Skeletal muscle satellite cell (primary cell): ENCODE results near the gene NT5C1A.

Source experiments
- H3K27me3 ChIP-seq: 2 replicates; pipeline ENCODE4 v1.7.0; 2013; ENCODE audit warnings: low read length; ENCODE audit not compliant: control insufficient read depth, insufficient read depth
- H3K36me3 ChIP-seq: 2 replicates; pipeline ENCODE4 v1.7.0; 2013; ENCODE audit warnings: mild to moderate bottlenecking, control low read depth, low read length; ENCODE audit not compliant: insufficient read depth
- H3K4me1 ChIP-seq: 2 replicates; pipeline ENCODE4 v1.7.0; 2013; ENCODE audit warnings: low read length; ENCODE audit not compliant: control insufficient read depth, insufficient read depth
- H3K4me2 ChIP-seq: 2 replicates; pipeline ENCODE4 v1.7.0; 2013; ENCODE audit warnings: mild to moderate bottlenecking, low read length
- H3K4me3 ChIP-seq: 2 replicates; pipeline ENCODE4 v1.7.0; 2013; ENCODE audit warnings: low read length
- H3K9ac ChIP-seq: 2 replicates; pipeline ENCODE4 v1.7.0; 2013; ENCODE audit warnings: mild to moderate bottlenecking, low read depth, low read length, moderate library complexity
- H3K9me3 ChIP-seq: replicated peaks from 2 replicates; pipeline ENCODE4 v1.7.0; 2013; ENCODE audit warnings: mild to moderate bottlenecking, control low read depth, low read length

The NT5C1A gene

DNA sequence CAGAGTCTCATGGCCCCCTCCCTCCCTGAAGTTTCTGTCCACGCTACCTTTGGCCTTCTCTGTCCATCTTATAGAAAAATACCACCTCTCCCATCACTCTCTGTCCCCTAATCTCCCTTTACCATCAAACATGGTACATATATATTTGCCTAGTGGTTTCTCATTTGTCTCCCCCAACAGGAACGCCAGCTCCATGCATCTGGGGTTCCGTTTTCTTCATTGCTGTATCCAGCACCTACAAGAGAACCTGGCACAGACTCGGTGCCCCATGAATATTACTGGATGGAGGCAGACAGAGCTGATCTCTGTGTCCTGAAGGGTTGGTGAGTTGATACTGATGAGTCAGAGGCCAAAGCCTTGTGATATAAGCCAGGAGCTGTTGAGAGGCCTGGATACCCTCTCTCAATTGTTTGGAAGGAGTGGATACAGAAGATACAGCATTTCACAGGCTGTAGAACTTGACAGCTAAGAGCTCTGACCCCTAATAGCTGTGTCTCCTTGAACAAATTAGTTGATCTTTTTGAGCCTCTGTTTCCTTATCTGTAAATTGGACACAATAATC lies 54.3 kb downstream of the NT5C1A start:
- Histone ChIP-seq H3K4me1 (no peaks in the 10 kb centered on the region), H3K9me3 (no peaks in the 10 kb centered on the region), H3K4me2 (no peak overlapping the region), H3K9ac (no peak overlapping the region), H3K4me3 (no peak overlapping the region), H3K27me3 (peaks cover 2% of the 10 kb centered on the region), H3K36me3 (no peaks in the 10 kb centered on the region)

GRCh38 chr1:39615086-39615673 lies 56.7 kb downstream of the NT5C1A start:
- no peak overlapping the region for H3K4me2 ChIP-seq
- no peaks in the 10 kb centered on the region for H3K4me1 ChIP-seq
- no peak overlapping the region for H3K4me3 ChIP-seq
- H3K9me3 ChIP-seq = no peaks in the 10 kb centered on the region
- peaks cover 5% of the 10 kb centered on the region for H3K27me3 ChIP-seq
- H3K36me3 ChIP-seq = no peaks in the 10 kb centered on the region
- H3K9ac ChIP-seq = no peak overlapping the region

DNA sequence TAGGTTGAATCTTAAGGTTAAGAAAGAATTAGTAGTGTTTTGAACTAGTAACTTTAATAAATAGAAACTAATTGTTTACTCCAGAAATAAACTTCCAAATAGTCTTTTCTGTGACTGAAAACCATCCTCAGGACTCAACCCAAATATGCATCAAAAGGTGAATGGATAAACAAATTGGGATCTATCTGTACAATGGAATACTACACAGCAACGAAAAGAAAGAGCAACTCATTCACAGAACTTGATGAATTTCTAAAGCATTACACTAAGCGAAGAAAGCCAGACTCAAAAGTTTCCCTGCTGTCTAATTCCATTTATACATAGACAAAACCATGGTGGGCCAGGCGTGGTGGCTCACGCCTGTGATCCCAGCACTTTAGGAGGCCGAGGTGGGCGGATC lies 57.4 kb downstream of the NT5C1A start:
- no peak overlapping the region for H3K4me2 ChIP-seq

DNA sequence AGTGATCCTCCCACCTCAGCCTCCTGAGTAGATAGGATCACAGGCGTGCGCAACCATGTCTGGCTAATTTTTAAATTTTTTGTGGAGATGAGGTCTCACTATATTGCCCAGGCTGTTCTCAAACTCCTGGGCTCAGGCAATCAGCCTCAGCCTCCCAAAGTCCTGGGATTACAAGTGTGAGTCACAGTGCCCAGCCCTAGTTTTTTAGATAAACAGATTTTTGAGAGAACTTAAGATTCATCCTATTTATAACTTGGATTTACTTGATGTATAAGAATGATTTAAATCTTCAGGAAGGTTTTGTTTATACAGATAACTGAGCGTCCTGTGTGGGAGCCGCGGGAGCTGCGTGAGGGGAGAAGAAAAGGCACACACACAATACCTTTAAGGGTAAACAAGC lies 58.7 kb downstream of the NT5C1A start:
- H3K27me3 ChIP-seq = peaks cover 9% of the 10 kb centered on the region
- no peak overlapping the region for H3K4me2 ChIP-seq

More for the DNA sequence above, 57.4 kb downstream of the NT5C1A start:
- Histone ChIP-seq H3K4me1 (no peaks in the 10 kb centered on the region), H3K4me3 (no peak overlapping the region), H3K36me3 (no peaks in the 10 kb centered on the region), H3K9me3 (no peaks in the 10 kb centered on the region), H3K9ac (no peak overlapping the region), H3K27me3 (peaks cover 5% of the 10 kb centered on the region)

GRCh38 chr1:39609618-39610331 lies 62.1 kb downstream of the NT5C1A start:
- no peaks in the 10 kb centered on the region for H3K36me3 ChIP-seq
- H3K27me3 ChIP-seq = peaks cover 7% of the 10 kb centered on the region
- H3K9me3 ChIP-seq = no peaks in the 10 kb centered on the region
- H3K4me1 ChIP-seq = peaks cover 8% of the 10 kb centered on the region
- H3K4me3 ChIP-seq = no peak overlapping the region
- no peak overlapping the region for H3K4me2 ChIP-seq
- no peak overlapping the region for H3K9ac ChIP-seq

More for the DNA sequence above, 58.7 kb downstream of the NT5C1A start:
- Histone ChIP-seq H3K9me3 (no peaks in the 10 kb centered on the region), H3K4me3 (no peak overlapping the region), H3K36me3 (no peaks in the 10 kb centered on the region), H3K4me1 (no peaks in the 10 kb centered on the region), H3K9ac (no peak overlapping the region)
